ENCODE measurements around the gene ITGA5.

Gene ITGA5

DNA sequence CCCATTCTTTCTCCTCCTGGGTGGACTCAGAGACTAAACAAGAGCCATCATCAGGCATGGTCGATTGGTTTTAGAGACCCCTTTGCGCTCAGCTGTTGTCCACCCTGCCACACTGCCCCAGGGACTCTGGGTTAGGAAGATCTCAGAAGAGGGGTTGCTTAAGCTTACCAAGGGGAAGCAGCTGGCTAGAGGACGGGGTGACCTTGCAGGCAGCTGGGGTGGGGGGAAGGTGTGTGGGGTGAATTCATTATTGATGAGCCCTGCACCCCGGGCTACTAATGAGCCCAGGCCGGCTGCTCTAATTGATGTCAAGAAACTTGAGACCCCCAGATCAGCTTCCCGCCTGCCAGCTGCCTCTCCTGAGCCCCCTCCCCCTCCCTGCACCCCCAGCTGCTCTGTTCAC, 25.9 kb downstream of the ITGA5 start:
- H3K9me3 ChIP-seq (ENCODE audit: low read length) = no peaks in the 10 kb centered on the region
- no peak overlapping the region for H3K9ac ChIP-seq (ENCODE audit: low read length)
- H3K4me1 ChIP-seq (ENCODE audit: insufficient read depth, low read length) = peaks cover 18% of the 10 kb centered on the region
- no peaks in the 10 kb centered on the region for H3K27me3 ChIP-seq (ENCODE audit: control insufficient read depth in 1 of 2, insufficient read depth in 2 of 2, low read length in 2 of 2)
- H3K4me3 ChIP-seq (ENCODE audit: low read depth in 1 of 2, low read length in 2 of 2) = no peak overlapping the region
- no peak overlapping the region for H3K27ac ChIP-seq (ENCODE audit: low read depth, low read length)
- peaks cover 39% of the 10 kb centered on the region for H3K36me3 ChIP-seq (ENCODE audit: insufficient read depth, low read length)

DNA sequence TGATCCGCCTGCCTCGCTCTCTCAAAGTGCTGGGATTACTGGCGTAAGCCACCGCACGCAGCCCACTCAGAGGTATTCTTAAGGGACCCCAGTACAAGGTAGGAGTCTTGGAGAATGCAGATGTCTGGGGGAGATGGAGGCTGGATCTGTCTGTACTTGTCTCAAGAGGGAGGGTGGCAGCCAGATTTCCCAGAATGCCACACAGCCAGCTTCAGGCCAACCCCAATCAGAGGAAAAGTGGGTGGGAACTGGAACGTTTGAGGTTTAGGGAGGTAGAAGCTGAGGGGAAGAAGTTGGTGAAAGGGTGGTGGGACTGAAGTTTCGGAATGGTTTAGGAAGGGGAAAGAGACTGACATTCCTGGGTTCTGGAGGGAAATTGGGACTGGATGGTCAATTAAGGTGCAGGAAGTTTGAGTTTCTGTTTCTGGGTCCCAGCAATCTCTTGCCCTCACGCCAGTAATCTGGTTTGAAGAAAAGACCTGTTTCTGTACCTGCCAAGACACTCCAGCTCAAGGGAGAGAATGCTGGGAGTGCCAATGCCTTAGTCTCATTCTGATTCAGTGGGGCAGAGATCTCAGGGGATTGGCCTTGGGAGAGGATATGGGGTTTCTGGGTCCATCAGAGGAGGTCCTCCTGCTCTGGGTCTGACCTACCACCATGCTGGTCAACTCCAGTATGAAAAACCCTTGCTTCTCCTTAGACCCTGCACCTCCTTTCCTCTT, 26.4 kb downstream of the ITGA5 start:
- H3K27ac ChIP-seq (ENCODE audit: low read depth, low read length) = no peak overlapping the region
- H3K9me3 ChIP-seq (ENCODE audit: low read length) = no peaks in the 10 kb centered on the region
- H3K36me3 ChIP-seq (ENCODE audit: insufficient read depth, low read length) = peaks cover 33% of the 10 kb centered on the region
- no peaks in the 10 kb centered on the region for H3K27me3 ChIP-seq (ENCODE audit: control insufficient read depth in 1 of 2, insufficient read depth in 2 of 2, low read length in 2 of 2)
- no peak overlapping the region for H3K4me3 ChIP-seq (ENCODE audit: low read depth in 1 of 2, low read length in 2 of 2)
- H3K4me1 ChIP-seq (ENCODE audit: insufficient read depth, low read length) = peaks cover 15% of the 10 kb centered on the region
- no peak overlapping the region for H3K9ac ChIP-seq (ENCODE audit: low read length)

DNA sequence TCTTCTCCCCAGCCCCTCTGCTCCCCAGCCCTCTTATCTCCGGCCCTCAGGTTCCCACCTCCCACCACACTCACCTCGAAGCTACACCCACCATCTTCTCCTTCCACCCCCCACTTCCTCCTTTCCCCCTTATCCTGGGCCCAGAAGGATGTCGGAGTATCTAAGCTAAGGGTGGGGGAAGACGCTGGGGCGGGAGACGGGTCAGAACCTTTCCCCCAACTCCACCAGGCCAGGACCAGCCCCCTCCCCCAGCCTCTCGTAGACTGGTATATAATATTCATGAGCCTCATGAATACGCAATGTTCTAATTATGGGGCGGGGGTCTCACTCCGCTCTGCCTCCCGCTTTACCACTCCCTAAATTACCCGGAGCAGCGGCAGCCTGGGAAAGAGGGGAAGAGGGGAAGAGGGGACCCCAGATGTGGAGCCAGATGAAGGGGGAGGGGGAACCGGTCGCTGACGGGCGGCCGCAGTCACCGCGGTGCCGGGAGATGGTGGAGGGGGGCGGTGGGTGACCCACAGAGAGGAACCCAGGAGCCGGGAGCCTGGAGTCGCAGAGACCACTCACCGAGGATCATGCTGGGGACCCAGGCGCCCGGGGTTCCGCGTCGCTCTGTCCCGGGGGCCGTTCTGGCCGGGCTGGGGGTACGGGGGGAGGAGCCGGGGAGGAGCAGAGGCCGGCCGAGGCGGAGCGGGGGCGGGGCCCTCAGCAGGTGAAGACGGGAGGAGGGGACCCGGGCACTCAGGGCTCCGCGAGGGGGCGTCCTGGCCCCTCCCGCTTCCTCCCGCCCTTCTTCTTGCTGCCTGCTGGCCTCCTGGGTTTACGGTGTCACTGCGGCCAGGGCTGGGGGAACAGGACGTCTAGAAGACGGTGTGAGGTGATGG, 28.2 kb downstream of the ITGA5 start:
- H3K27ac ChIP-seq (ENCODE audit: low read depth, low read length) = peak overlapping the region; percentile 28
- H3K27me3 ChIP-seq (ENCODE audit: control insufficient read depth in 1 of 2, insufficient read depth in 2 of 2, low read length in 2 of 2) = no peaks in the 10 kb centered on the region
- peak overlapping the region in 1 of 2 donors; percentile 33 for H3K4me3 ChIP-seq (ENCODE audit: low read depth in 1 of 2, low read length in 2 of 2)
- H3K4me1 ChIP-seq (ENCODE audit: insufficient read depth, low read length) = peaks cover 15% of the 10 kb centered on the region
- H3K9ac ChIP-seq (ENCODE audit: low read length) = no peak overlapping the region
- peaks cover 16% of the 10 kb centered on the region for H3K36me3 ChIP-seq (ENCODE audit: insufficient read depth, low read length)
- no peaks in the 10 kb centered on the region for H3K9me3 ChIP-seq (ENCODE audit: low read length)

DNA sequence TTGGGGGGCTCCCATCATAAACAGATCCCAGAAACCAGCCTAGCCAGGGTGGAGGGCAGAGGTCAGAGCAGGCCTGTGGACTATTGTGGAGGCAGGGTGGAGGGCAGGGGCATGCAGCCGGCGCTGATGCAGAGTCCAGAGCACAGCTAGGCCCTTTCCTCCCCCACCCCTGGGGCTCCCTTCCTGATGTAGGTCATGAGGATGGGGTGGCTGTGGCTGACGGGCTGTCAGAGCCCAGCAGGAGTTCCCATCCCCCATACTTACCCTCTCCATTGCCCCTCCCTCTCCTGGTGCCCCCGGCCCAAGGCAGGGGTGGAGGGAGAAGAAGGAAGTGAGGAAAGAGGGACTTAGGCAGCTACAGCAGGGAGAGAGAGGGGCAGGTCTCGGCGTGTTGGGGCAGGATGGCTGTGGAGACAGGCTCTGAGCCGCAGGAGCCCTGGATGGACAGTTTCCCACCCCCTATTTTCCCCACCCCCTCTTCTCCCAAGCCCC, 28.8 kb downstream of the ITGA5 start:
- Histone ChIP-seq H3K9ac (ENCODE audit: low read length) (no peak overlapping the region), H3K27ac (ENCODE audit: low read depth, low read length) (no peak overlapping the region), H3K4me1 (ENCODE audit: insufficient read depth, low read length) (peaks cover 11% of the 10 kb centered on the region), H3K9me3 (ENCODE audit: low read length) (no peaks in the 10 kb centered on the region), H3K4me3 (ENCODE audit: low read depth in 1 of 2, low read length in 2 of 2) (no peak overlapping the region), H3K27me3 (ENCODE audit: control insufficient read depth in 1 of 2, insufficient read depth in 2 of 2, low read length in 2 of 2) (no peaks in the 10 kb centered on the region), H3K36me3 (ENCODE audit: insufficient read depth, low read length) (peaks cover 9% of the 10 kb centered on the region)

DNA sequence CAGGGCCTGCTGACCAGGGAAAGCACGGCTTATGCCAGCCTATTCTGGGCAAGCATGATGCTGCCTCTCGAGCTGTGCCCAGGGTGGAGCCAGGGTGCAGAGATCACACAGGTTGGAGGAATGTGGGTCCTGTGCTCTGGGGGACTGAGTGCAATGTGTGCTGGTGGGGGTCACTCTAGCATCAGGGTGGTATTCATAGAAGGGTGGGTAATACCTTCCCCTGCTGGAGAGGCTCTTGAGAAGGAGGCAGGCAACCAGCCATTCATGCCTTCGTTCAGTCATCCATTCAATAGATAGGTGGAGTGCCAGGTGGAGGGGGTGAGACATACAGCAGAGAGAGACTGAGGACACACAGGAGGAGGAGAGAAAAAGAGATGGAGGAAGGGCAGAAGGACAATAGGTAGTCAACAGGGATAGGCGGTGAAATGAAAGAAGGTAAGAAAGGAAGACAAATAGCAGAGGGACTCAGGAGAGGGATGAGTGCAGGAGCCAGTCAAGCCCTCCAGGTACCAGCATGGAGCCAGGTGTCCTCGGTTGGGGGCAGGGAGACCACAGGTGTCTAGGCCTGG, 29.4 kb downstream of the ITGA5 start:
- Histone ChIP-seq H3K27me3 (ENCODE audit: control insufficient read depth in 1 of 2, insufficient read depth in 2 of 2, low read length in 2 of 2) (no peaks in the 10 kb centered on the region), H3K4me3 (ENCODE audit: low read depth in 1 of 2, low read length in 2 of 2) (no peak overlapping the region), H3K36me3 (ENCODE audit: insufficient read depth, low read length) (peaks cover 4% of the 10 kb centered on the region), H3K27ac (ENCODE audit: low read depth, low read length) (no peak overlapping the region), H3K9me3 (ENCODE audit: low read length) (no peaks in the 10 kb centered on the region), H3K4me1 (ENCODE audit: insufficient read depth, low read length) (peaks cover 5% of the 10 kb centered on the region), H3K9ac (ENCODE audit: low read length) (no peak overlapping the region)

DNA sequence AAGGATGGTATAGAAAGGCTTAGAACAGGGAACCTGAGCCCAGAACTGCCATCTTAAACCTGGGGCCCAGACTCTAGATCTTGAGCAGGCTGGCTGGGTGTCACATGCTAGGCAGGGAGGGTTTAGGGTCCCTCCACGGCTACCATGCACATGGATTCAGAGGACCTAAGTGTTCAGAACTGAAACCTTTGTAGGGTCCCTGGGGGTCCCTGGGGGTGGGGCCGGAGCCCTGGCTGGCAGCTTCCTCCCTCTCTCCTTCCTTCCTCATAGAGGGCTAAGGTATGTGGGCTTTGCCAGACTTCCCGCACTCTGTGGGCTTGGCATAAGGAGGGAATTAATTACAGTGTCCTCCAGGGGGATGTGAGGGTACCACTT, 29.9 kb downstream of the ITGA5 start:
- Histone ChIP-seq H3K4me1 (ENCODE audit: insufficient read depth, low read length) (peaks cover 5% of the 10 kb centered on the region), H3K36me3 (ENCODE audit: insufficient read depth, low read length) (no peaks in the 10 kb centered on the region), H3K4me3 (ENCODE audit: low read depth in 1 of 2, low read length in 2 of 2) (no peak overlapping the region), H3K27ac (ENCODE audit: low read depth, low read length) (no peak overlapping the region), H3K9me3 (ENCODE audit: low read length) (no peaks in the 10 kb centered on the region), H3K9ac (ENCODE audit: low read length) (no peak overlapping the region), H3K27me3 (ENCODE audit: control insufficient read depth in 1 of 2, insufficient read depth in 2 of 2, low read length in 2 of 2) (no peaks in the 10 kb centered on the region)

DNA sequence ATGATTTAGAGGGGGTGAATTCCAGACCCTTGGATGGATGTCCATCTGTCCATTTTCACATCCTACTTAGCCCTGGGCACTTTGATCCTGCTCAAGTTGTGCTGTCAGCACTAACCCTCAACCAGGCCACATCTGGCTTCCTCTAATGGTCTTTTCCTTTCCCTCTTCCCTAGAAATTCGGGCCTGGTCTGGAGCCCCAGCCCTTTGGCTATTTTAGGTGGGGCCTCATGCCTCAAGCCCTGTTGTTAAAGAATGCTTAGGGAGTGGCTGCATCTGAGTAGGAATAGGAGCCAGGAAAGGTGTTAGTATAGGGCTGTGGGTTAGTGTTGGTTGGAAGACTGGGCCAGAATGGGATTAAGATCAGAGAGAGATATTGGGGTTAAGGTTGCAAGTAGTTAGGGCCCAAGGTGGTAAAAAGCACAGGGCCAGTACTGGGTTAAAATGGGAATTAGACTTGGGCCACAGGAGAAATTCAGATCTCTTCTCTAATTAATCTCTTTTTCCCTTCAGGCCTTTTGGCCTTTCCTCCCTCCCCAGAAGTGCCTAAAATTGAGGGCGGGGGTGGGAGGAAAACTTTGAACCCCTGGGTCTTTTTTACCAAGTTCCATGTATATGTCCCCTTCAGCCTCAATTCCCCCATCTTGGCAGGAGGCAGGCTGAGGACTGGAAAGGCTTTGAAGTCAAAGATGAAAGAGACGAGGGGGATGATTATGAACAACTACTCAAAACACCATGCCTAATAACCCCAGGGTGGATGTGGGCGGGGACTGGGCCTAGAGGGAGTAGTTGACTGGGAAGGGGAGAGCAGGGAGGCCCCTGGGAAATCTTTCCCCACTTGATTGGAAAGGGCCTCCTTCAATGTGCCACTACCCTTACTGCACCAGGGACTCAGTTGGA, 30.6 kb downstream of the ITGA5 start:
- Histone ChIP-seq H3K36me3 (ENCODE audit: insufficient read depth, low read length) (no peaks in the 10 kb centered on the region), H3K9ac (ENCODE audit: low read length) (no peak overlapping the region), H3K9me3 (ENCODE audit: low read length) (no peaks in the 10 kb centered on the region), H3K27ac (ENCODE audit: low read depth, low read length) (no peak overlapping the region), H3K27me3 (ENCODE audit: control insufficient read depth in 1 of 2, insufficient read depth in 2 of 2, low read length in 2 of 2) (no peaks in the 10 kb centered on the region), H3K4me1 (ENCODE audit: insufficient read depth, low read length) (peaks cover 5% of the 10 kb centered on the region), H3K4me3 (ENCODE audit: low read depth in 1 of 2, low read length in 2 of 2) (no peak overlapping the region)

DNA sequence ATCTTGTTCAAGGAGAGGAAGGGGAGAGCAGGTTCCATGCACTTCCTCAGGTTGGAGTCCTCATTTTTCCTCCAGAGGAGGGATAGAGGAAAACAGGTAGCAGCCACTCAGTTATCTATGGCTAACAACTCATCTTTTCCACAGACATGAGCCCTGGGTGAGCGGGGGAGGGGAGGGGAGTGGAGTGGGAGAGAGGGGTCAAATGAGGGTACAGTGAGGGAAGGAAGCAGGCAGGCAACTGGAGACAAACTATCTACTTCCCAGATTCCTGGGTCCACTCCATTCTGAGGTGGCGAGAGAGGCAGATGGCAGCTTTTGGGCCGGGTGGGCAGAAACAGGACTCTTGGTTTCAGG, 32.0 kb downstream of the ITGA5 start:
- H3K27me3 ChIP-seq (ENCODE audit: control insufficient read depth in 1 of 2, insufficient read depth in 2 of 2, low read length in 2 of 2) = no peaks in the 10 kb centered on the region
- no peak overlapping the region for H3K27ac ChIP-seq (ENCODE audit: low read depth, low read length)
- peaks cover 5% of the 10 kb centered on the region for H3K4me1 ChIP-seq (ENCODE audit: insufficient read depth, low read length)
- no peak overlapping the region for H3K4me3 ChIP-seq (ENCODE audit: low read depth in 1 of 2, low read length in 2 of 2)
- H3K9ac ChIP-seq (ENCODE audit: low read length) = no peak overlapping the region
- no peaks in the 10 kb centered on the region for H3K9me3 ChIP-seq (ENCODE audit: low read length)
- H3K36me3 ChIP-seq (ENCODE audit: insufficient read depth, low read length) = no peaks in the 10 kb centered on the region

DNA sequence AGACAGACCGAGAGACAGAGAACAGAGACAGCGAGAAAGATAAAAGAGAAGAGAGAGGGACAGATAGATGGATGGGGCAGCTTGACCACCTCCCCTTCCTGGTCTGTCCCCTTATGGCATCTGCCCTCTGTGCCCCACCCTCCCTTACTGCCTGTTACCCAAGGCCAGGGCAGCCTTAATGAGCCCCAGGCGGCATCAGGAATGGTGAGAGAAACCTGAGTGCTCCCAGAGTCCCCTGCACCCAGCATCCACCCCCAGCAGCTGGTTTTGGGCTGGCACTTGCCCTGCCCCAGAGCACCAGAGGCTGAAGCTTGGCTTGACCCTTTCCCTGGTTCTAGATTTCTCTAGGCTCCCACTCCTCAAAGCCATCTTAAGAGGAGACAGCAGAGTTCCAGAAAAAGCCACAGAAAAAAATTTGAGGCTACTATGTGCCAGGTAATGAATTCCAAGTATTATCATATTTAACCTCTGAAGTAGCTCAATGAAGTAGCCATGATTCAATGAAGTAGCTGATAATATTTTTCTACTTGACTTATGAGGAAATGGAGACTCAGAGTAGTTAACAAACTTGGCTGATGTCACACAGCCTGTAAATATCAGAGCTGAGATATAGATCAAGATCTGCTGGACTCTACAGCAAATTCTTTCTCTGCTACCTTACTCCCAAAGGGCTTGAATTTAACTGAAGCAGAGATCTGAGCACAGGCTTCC, 32.5 kb downstream of the ITGA5 start:
- H3K27me3 ChIP-seq (ENCODE audit: control insufficient read depth in 1 of 2, insufficient read depth in 2 of 2, low read length in 2 of 2) = no peaks in the 10 kb centered on the region
- no peaks in the 10 kb centered on the region for H3K9me3 ChIP-seq (ENCODE audit: low read length)
- H3K4me3 ChIP-seq (ENCODE audit: low read depth in 1 of 2, low read length in 2 of 2) = no peak overlapping the region
- H3K36me3 ChIP-seq (ENCODE audit: insufficient read depth, low read length) = no peaks in the 10 kb centered on the region
- H3K4me1 ChIP-seq (ENCODE audit: insufficient read depth, low read length) = peaks cover 5% of the 10 kb centered on the region
- H3K9ac ChIP-seq (ENCODE audit: low read length) = no peak overlapping the region
- H3K27ac ChIP-seq (ENCODE audit: low read depth, low read length) = no peak overlapping the region

DNA sequence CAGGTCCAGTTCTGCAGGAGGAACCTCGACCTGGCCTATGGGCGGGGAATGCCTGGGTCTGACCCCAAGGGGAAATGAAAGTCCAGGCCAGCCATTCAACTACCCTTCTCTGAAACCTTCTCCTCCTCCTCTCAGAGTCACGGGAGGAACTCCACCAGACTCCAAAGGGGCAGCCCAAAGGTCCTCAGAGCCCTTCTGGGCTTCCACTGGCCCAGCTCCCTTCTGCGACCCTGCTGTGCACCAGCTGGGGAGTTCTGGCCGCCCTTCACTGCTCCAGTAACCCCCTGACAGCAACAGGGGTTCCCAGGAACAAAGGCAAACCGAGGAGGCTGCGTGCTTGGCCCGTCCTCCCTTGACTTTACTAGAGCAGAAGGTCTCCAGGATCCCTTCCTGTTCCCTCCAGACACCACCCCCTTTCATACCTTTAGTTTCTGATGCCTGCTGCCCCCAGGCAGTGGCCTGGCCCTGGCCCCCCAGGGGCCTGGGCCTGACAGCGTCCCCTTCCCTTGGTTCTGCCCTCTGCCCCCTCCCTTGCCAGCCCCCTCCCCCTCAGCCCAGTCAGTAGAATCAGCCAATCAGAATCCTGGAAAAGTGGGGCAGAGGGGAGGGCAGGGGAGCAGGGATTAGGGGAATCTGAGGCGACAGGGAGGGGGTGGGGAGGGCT, 33.7 kb downstream of the ITGA5 start:
- H3K9me3 ChIP-seq (ENCODE audit: low read length) = no peaks in the 10 kb centered on the region
- no peaks in the 10 kb centered on the region for H3K27me3 ChIP-seq (ENCODE audit: control insufficient read depth in 1 of 2, insufficient read depth in 2 of 2, low read length in 2 of 2)
- H3K9ac ChIP-seq (ENCODE audit: low read length) = no peak overlapping the region
- H3K36me3 ChIP-seq (ENCODE audit: insufficient read depth, low read length) = no peaks in the 10 kb centered on the region
- no peak overlapping the region for H3K27ac ChIP-seq (ENCODE audit: low read depth, low read length)
- peaks cover 5% of the 10 kb centered on the region for H3K4me1 ChIP-seq (ENCODE audit: insufficient read depth, low read length)
- H3K4me3 ChIP-seq (ENCODE audit: low read depth in 1 of 2, low read length in 2 of 2) = no peak overlapping the region

Data from muscle layer of colon (tissue), 2 donors.